GM21619 (cell line): ENCODE data around the gene GPSM1.

Experiments used
- ATAC-seq: cut with Tn5 transposase; IDR thresholded peaks from one replicate; pipeline ENCODE4 v1.9.1; 2021; ENCODE audit not compliant: unreplicated experiment

GPSM1 gene

DNA sequence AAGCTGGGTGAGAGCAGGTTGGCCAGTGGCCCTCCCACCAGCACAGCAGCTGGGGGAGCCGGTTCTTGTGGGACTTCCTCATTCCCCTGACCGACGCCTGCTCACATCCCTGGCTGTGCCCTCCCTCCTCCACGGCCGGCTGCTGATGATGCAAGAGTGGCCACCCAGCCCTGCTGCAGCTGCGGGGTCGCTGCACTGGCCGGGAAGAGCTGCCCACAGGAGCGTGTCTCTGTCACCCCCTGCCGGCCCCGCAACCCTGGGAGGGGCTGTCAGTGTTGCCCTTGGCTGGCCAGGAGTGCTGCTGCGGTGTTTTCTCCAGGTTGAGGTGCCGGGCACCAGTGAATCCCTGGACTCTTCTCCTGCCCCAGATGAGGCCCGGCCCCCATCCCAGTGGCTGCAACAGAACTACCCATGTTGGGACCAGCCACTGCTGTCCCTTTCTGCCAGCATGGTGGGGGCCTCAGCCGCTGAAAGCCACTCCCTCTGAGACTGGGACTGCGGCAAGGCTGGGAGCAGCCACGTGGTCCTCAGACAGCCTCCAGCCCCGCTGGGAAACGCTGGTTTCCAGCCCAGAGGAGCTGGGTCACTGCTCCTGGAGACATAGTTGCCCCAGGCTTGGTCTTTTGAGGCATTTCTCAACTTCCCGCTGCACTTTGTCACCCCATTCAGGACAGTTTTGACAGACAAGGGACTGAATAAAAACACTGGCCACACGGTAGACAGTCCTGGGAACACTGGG is 45.4 kb downstream of the GPSM1 start:
- no peak for ATAC-seq

DNA sequence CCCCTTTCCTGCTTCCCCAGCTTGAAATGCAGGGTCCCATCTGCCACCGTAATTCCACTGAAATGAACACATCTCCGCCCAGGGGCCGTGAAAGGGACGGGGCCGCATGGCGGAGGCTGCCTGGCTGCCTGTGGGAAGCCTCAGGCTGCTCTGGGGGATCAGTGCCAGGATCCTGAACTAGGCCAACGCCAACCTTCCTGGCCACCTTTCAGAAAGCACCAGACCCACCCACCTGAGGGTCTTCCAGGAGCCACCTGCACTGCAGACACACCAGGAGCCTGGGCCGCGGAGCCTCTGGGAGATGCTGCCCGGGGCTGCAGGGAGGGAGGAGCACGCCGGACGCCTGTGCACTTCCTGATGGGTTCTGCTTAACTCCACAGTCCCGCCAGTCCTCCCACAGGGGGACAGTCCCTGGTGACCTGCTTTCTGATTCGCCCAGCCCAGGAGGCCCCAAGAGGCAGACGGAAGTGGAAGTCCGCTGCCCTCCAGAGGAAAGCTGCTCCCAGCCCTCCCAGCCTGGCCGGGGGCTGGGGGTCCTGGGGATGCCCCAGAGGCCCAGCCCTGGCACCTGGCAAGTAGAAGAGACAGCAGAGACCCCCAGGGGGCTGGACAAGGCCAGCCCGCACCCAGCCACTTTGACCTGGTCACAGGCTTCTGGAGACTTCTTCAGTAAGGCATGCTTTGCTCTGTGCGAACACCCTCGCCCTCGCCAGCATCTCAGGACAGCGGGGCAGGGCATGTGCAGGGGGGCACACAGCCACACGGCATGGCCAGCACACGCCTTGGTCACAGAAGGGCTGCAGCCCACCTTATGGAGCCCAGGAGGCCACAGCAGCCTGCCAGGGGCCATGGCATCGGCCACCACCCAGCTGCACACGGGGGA is 46.2 kb downstream of the GPSM1 start, which contains the start of gene CARD9:
CARD9 (minus strand) TSS at position 370 of the 883 bp plus-strand sequence. CDS start 1,591 bp downstream, outside the sequence.
- ATAC-seq = no peak

DNA sequence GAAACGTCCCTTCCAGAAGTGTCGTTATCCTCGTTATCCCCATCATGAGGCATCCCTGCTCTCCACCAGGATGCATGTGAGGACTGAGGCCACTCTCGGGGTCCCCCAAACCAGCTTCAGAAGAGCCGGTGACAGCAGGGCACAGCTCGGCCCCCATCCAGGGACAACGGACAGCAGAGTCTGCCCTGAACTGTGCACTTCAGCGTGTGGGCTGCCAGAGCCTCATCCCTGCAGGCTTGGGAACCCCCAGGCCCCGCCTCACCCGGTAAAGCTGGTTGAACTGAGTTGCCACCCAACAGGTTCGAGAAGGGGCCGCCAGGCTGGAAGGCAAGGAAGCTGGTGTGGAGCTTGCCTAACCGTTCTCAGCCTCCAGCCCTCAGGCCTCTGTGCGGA is 46.8 kb downstream of the GPSM1 start:
- ATAC-seq = no peak

DNA sequence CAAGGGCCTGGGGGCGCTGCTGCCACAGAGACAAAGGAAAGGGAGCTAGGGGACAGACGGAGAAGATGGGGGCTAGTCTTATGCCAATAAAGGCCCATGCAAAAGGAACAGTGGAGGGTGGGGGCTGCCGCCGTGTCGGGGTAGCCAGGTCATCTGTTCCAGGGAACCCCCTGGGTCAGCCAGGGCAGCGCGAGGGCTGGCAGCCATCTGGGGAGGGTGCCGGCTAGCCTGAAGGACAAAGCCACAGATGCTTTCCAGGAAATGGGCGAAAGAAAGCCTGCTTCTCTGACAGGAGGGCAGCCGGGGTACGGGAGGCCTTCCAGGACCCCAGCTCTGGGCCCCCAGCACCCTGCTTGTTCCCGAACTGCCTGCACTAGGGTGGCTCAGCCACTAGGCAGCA is 47.8 kb downstream of the GPSM1 start:
- ATAC-seq = no peak

DNA sequence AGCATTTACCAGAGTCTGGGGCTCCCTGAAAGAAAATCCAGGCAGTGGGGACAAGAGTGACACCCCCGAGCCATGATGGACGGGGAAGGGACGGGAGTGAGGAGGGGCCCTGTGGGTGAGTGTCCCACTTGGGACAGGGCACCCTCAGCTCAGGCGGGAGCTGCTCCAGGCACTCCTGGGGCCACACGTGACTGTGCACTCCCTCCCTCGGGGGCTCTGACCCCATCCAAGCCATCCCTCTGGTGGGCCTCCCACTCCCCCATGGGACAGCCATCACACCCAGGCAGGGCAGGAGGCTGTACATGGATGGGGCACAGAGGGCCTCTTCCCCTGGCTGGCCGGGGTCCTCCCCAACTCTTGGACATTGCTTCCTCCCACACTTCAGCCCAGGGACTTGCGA is 49.1 kb downstream of the GPSM1 start:
- ATAC-seq = no peak

DNA sequence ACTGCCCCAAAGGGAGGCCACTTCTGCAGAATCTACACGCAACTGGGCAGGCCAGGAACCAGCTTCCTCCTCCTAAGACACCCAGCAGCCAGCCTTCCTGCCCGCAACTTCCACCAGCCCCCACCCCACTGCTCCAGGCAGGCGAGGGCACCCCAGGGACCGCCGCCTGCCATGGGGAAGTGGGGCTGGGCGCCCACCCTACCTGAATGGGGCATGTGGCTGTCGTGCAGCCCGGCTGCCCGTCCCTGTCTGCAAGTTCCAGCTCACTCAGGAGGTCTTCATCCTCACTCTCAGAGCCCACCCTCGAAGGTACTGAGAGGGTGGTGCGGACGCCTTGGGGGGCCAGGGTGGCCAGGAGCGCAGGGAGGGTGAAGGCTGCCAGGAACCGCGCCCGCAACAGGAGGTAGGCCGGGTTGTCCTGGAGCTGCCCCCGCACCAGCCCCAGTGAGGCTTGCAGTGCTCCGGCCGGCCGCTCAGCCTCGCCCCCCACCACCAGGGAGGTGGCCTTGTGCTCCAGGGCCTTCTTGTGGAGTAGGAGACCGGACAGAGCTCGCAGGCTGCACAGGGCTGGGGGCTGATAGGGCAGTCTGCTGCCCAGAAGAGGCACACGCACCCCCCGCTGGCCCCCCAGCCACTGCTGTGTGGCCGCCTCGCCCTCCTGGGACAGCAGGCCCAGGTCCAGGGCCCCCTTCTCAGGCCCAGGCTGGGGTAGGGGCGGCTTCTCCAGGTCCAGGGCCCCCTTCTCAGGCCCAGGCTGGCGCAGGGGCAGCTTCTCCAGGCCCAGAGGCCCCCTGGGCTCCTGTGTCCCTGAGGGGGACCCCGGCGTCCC is 50.2 kb downstream of the GPSM1 start:
- no peak for ATAC-seq

DNA sequence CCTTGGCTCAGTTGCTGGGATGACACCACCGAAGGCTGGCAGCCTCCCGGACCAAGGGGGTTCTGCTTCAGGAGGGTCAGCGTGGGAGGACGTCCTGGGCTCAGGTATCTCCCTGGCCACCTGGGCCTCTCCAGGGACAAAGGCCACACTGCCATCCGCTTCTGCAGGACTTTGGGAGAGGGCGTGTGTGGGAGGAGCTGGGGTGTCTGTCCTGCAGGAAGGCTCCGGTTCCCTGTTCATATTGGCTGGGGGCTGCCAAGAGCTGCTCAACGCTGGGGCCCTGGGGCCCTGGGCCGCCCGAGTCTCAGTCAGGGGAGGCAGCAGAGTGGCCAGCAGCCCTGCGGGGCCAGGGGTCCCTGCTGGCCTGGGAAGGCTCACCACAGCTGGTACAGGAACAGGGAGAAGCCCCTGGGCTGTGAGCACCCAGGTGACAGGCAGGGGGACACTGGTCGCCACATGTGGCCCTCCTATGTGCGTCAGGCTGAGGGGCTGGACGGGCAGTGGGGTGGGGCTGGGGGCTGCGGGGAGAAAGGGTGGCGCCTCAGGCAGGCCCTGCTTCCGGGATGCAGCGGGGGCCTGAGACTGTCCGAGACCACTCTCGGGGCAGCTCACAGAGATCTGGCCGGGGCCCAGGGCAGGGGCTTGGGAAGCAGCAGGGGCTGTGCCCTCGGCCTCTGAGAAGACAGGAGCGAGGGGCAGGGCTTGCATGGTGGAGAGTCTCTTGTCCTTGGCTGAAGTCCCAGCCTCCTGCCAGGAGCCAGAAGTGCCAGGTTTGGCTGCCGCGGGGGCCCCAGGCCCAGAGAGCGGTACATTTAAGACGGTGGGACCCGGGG is 51.0 kb downstream of the GPSM1 start:
- no peak for ATAC-seq

DNA sequence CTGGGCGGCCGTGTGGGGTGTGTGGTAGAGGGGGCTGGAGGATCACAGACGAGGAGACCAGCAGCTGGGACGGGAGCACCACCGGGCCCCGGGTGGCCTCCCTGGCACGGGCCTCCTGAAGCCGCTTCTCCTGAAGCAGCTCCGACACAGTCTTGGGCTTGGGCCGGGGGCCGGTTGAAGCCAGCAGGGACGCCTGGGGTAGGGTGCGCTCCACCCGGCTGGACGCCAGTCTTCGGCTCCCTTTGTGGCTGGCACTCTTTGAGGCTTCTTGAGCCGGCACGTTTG is 51.6 kb downstream of the GPSM1 start:
- ATAC-seq = no peak

DNA sequence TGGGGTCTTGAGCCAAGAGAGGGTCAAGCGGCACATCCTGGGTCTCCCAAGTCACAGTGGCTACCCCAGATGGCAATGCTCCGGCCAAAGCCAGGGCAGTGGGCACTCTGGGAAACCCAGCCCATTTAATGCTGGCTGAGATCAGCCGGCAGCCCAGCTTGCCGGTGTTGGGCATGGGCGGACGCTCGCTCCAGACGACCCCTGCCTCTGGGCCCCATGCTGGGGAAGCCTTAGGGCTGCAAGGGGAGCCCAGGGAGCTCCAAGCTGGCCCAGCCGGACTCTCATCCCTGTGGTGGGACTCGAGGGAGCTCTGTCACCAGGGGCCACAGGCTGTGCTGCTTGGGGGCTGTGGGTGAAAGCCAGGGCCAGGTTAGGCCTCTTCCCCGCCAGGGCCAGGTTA is 52.1 kb downstream of the GPSM1 start:
- ATAC-seq = no peak

DNA sequence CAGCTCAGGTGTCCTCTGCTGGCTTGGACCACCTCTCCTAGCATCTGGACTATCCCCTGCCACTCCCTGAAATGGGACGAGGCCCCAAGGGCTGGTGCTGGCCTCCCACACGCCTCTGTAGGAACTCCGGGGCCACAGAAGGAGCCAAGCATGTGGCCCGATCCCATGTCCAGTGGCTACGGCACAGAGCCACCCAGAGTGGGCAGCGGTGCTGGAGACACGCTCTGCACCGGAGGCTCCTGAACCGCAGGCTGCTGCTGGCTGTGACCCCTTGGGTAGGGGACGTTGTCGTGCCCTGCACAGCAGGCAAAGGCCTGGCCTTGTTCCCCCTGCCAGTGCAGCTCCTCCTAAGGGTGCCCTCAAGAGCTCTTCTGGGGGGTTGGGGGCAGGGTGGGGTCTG is 52.6 kb downstream of the GPSM1 start:
- no peak for ATAC-seq

DNA sequence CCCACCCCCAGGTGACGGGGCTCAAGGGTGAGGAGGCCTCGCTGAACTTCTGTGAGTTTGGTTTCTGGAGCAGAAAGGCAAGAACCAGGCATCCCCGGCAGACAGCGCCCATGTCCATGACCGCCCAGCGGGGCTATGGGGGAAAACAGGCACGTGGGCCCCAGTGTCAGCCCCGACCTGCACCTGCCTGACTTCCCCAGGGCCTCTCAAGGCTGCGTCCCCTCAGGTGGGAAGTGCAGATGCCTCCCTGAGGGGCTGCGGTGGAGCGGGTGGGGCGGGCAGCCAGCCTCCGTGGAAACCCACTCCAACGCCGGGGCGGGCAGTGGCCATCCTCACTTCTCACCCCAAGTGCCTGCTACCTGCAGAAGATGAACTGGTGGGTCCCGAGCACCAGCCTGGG is 53.0 kb downstream of the GPSM1 start:
- no peak for ATAC-seq

DNA sequence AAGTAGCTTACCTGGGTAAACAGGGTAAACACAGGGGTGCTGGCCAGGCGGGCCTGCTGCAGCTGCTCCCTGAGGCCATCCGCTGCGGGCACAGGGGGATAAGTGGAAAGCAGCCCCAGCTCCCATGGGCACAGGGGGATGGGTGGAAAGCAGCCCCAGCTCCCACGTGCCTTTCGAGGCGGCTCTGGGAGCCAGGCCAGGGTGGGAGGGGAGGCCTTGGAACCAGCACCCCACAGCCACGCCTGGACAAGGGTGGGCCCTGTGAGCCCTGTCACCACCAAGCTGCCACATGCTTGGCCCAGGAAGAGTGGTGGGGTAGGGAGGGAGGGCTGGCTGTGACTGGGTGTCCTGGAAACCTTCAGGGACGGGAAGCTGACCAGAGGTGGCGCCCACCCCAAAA is 54.0 kb downstream of the GPSM1 start:
- ATAC-seq = no peak

DNA sequence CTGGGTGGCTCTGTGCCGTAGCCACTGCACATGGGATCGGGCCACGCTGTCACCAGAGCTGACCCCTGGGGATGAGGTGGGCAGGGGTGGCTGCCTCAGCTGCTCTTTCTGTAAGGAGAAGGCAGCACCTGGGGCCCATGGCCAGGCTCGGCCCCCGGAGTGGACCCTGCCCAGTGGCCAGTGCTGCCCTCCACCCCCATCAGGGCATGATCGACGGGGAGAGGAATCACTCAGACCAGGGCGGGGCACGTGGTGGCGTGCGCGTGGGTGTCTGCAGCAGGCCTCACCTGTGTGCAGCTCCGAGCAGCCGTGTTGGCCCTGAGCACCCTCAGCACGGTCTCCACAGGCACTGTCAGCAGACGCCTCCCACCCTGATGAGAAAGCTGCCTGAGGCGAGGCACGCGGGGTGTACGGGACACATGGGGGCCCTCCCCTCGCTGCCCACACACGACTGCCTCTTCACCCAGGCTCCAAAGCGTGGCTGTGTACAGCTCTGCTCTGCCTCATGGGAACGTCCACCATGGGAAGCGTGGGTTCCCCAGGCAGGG is 54.7 kb downstream of the GPSM1 start:
- no peak for ATAC-seq

DNA sequence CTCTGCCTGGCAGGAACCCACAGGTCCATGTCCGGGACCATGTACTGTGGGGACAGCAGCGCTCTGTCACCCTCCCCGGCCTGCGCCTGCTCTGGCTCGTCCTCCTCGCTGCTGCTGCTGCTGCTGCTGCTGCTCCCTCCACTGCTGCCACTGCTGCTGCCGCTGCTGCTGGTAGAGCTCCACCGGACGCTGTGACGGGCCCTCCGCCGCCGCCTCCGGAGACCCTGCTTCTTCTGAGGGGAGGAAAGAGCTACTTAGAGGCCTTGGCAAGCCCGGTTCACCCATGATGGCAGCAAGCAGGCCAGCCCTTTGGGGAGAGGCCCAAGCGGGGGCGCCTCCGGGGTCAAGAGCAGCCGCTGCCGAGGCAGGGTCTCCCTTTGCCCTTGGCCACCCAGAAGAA is 56.1 kb downstream of the GPSM1 start:
- no peak for ATAC-seq

DNA sequence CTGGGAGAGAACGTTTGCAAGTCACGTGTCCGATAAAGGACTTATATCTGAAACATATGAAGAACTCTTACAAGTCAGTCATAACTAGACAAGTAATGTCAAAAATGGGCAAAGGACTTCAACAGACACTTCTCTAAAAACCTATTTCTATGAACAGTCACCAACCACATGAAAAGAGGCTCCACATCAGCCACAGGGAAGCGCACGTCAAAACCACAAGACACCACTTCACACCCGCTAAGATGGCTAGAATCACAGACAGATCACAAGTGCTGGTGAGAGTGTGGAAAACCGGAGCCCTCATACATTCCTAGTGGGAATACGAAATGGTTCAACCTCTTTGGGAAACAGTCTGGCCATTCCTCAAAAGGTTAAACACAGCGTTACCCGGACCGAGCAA is 57.7 kb downstream of the GPSM1 start:
- ATAC-seq = no peak

DNA sequence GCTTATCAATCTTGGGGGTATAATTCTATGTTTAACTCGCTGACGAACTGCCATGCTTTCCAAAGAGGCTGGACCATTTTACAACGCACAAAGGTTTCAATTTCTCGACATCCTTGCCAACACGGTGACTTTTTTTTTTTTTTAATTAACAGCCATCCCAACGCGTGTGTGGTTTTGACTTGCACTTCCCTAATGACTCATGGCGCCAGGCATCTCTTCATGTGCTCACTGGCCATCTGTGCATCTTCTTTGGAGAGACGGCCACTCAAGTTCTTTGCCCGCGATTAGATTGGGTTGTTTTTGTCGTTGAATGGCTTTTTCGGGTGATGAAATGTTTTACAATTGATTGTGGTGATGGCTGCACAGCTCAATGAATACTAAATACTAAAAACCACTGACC is 58.7 kb downstream of the GPSM1 start:
- ATAC-seq = no peak

DNA sequence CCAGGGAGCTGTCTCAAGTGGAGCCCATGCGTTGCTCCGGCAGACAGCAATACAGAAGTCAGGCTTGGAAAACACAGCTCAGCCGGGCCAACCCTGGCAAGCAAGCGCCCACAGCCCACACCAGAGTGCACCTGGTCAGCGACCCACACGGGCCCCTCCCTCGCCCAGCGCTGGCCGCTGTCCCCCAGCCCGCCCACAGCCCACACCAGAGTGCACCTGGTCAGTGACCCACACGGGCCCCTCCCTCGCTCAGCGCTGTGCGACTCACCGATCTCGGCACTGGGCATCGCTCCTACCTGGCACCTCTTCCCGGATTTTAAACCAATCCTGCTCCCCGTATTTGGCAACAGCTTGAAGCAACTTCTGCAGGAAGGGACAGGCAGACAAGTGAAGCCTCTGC is 59.9 kb downstream of the GPSM1 start:
- ATAC-seq = no peak

DNA sequence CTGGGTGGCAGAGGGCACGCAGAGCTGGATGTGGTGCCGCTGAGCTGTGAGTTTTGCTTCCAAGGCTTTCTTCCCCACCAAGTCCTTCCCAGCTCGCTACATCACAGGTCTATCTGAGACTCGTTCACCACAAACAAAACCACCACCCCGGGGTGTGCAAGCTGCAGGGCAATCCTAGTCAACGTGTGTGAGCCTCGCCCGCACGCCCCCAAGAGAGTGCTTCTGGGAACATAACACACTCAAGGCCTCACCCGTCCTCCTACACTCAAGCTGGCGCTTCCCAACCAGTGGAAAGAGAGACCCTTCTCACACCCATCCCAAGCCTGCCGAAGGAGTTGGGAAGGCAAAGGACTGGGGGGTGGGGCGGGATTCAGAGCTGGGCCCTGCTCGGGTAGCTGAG is 62.1 kb downstream of the GPSM1 start:
- no peak for ATAC-seq

DNA sequence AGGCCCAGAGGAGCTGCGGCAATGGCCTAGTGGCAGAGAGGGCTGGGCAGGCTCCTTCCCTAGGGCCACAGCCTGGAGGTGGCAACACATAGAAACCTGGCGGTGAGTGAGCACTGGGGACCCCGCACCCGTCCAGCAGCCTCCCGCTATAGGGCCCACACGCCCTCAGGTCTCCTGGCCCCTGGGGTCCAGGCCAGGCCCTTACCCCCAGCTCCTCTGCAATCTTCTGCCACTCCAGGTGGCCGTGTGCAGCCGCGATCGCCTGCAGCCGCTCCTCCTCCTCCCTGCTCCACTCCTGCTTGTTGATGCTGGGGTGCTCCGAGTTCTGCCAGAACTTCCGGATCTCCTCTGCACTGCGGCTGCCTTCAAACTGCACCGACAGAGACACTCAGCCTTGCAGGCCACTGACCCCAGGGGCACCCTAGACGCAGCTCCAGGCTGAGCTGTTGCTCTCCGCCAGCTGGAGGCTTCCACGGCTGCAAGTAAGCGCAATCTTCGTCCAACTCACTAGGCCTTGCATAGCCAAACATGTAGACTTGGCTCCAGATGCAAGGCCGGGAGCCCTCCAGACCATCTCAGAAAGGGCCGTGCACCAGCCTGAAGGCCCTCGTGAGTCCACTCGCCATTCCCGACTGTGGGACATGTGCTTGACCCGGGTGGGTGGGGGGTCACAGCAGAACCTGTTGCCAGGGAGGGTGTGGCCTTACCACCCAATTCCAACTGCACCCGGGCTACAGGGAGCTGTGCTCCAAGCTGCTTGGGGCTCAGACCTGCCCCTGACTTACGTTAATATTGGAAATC is 64.6 kb downstream of the GPSM1 start:
- no peak for ATAC-seq
